ENCODE measurements around the gene C1orf105.
A peak's percentile ranks its signal among the peaks of the same experiment; 100 is the strongest.
"Not testable (repeated sequence)": the region's sequence is repeated elsewhere in the genome, so short reads cannot be mapped to it uniquely, and the experiment has no call there.

The C1orf105 gene

DNA sequence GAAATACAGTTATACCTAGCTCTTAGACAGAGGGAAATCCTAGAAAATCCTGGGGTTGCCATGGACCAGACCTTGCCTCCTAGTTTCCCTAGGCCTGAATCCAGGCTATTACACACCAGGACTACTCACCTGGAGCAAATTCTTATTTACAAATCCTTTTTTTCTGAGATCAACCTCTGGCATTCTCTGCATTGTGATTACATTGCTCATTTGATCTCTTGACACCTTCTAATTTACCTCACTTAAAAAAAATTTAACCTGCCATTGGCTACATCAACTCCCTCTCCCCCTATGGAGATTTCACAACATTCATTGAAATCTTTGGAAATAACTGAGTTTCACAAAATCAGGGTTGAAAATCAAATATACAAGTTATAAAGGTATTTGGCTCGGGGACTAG is 2.9 kb upstream of the C1orf105 start:
- H3K4me3 ChIP-seq: no peak overlapping the region
- no peaks in the 10 kb centered on the region for H3K27me3 ChIP-seq (ENCODE audit: low read depth)
- H3K9me3 ChIP-seq: no peaks in the 10 kb centered on the region
- no peaks in the 10 kb centered on the region for H3K4me1 ChIP-seq
- H3K36me3 ChIP-seq (replicated peaks): no peaks in the 10 kb centered on the region
- in situ Hi-C loops (cut with MboI; ENCODE audit: low sequenced_read_pairs): no loop called here
- DNase-seq (ENCODE audit: low spot score in 2 of 2): no peak

DNA sequence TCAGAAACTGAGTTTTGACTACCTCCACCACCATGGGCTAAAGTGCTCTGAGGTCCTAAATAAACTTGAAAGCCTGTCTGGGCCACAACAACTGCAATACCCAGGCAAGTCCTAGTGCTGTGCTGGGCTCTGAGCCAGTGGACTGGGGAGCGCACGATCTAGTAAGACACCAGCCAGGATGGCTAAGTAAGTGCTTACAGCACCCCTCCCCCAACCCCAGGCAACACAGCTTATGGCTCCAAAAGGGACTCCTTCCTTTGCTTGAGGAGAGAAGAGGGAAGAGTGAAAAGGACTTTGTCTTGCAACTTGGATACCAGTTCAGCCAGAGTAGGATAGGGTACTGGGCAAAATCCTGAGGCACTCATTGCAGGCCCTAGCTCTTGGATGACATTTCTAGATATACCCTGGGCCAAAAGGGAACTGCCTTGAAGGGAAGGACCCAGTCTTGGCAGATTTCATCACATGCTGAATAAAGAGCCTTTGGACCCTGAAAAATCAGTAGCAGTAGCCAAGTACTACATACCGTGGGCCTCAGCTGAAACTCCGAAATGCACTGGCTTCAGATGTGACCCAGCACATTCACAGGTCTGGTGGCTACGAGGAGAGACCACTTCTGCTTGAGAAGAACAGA is 1.6 kb downstream of the C1orf105 start:
- in situ Hi-C loops (cut with MboI; ENCODE audit: low sequenced_read_pairs): no loop called here
- H3K36me3 ChIP-seq (replicated peaks): no peaks in the 10 kb centered on the region
- no peak for DNase-seq (ENCODE audit: low spot score in 2 of 2)
- no peaks in the 10 kb centered on the region for H3K4me1 ChIP-seq
- H3K9me3 ChIP-seq: no peaks in the 10 kb centered on the region
- no peak overlapping the region for H3K4me3 ChIP-seq
- H3K27me3 ChIP-seq (ENCODE audit: low read depth): no peaks in the 10 kb centered on the region

GRCh38 chr1:172423336-172423735 is 2.9 kb downstream of the C1orf105 start:
- no peak for DNase-seq (ENCODE audit: low spot score in 2 of 2)
- no peaks in the 10 kb centered on the region for H3K4me1 ChIP-seq
- in situ Hi-C loops (cut with MboI; ENCODE audit: low sequenced_read_pairs): no loop called here

GRCh38 chr1:172425339-172425738 is 4.9 kb downstream of the C1orf105 start:
- DNase-seq (ENCODE audit: low spot score in 2 of 2): no peak
- in situ Hi-C loops (cut with MboI; ENCODE audit: low sequenced_read_pairs): no loop called here
- Histone ChIP-seq H3K27me3 (ENCODE audit: low read depth) (no peaks in the 10 kb centered on the region), H3K4me1 (no peaks in the 10 kb centered on the region), H3K9me3 (no peaks in the 10 kb centered on the region), H3K36me3 (replicated peaks) (no peaks in the 10 kb centered on the region), H3K4me3 (no peak overlapping the region)

More at GRCh38 chr1:172423336-172423735, 2.9 kb downstream of the C1orf105 start:
- H3K36me3 ChIP-seq (replicated peaks): no peaks in the 10 kb centered on the region
- H3K27me3 ChIP-seq (ENCODE audit: low read depth): no peaks in the 10 kb centered on the region
- H3K4me3 ChIP-seq: no peak overlapping the region
- H3K9me3 ChIP-seq: no peaks in the 10 kb centered on the region

DNA sequence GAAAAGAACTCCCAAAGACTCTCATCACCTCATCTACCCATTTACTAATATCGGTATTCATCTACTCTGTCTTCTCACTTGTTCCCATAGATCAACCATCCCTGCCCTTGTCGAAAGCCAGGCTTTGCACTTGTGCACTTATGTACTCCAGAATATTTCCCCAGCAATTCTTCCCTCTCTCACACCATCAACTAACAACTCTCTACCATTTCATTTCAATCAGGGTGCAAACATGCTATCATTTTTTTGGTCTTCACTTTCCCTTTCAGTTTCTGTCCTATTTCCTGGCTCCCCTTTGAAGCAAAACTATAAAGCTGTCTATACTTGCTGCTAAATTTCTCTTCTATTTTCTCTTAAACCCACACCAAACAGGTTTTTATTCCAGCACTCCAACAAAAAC is 6.7 kb downstream of the C1orf105 start:
- Histone ChIP-seq H3K27me3 (ENCODE audit: low read depth) (no peaks in the 10 kb centered on the region), H3K9me3 (no peaks in the 10 kb centered on the region), H3K4me3 (no peak overlapping the region), H3K4me1 (no peaks in the 10 kb centered on the region), H3K36me3 (replicated peaks) (no peaks in the 10 kb centered on the region)
- in situ Hi-C loops (cut with MboI; ENCODE audit: low sequenced_read_pairs): no loop called here
- no peak for DNase-seq (ENCODE audit: low spot score in 2 of 2)

- in situ Hi-C loops (cut with MboI; ENCODE audit: low sequenced_read_pairs): no loop called here
- no peaks in the 10 kb centered on the region for H3K27me3 ChIP-seq (ENCODE audit: low read depth)
- no peaks in the 10 kb centered on the region for H3K36me3 ChIP-seq (replicated peaks)
- H3K4me3 ChIP-seq: no peak overlapping the region
- H3K9me3 ChIP-seq: no peaks in the 10 kb centered on the region
- peak; percentile 52 to 62 for DNase-seq (ENCODE audit: low spot score in 2 of 2)
- H3K4me1 ChIP-seq: no peaks in the 10 kb centered on the region
These were observed 9.0 kb downstream of the C1orf105 start for GRCh38 chr1:172429331-172430127.

- Histone ChIP-seq H3K4me1 (no peaks in the 10 kb centered on the region), H3K4me3 (no peak overlapping the region), H3K27me3 (ENCODE audit: low read depth) (no peaks in the 10 kb centered on the region), H3K36me3 (replicated peaks) (no peaks in the 10 kb centered on the region), H3K9me3 (no peaks in the 10 kb centered on the region)
- no peak for DNase-seq (ENCODE audit: low spot score in 2 of 2)
- in situ Hi-C loops (cut with MboI; ENCODE audit: low sequenced_read_pairs): no loop called here
These were observed 9.6 kb downstream of the C1orf105 start for GRCh38 chr1:172430128-172430454.

- Histone ChIP-seq H3K4me3 (no peak overlapping the region), H3K27me3 (ENCODE audit: low read depth) (no peaks in the 10 kb centered on the region), H3K4me1 (no peaks in the 10 kb centered on the region), H3K9me3 (no peaks in the 10 kb centered on the region), H3K36me3 (replicated peaks) (no peaks in the 10 kb centered on the region)
- no peak for DNase-seq (ENCODE audit: low spot score in 2 of 2)
- in situ Hi-C loops (cut with MboI; ENCODE audit: low sequenced_read_pairs): no loop called here
These were observed 10.7 kb downstream of the C1orf105 start for GRCh38 chr1:172431204-172431603.

DNA sequence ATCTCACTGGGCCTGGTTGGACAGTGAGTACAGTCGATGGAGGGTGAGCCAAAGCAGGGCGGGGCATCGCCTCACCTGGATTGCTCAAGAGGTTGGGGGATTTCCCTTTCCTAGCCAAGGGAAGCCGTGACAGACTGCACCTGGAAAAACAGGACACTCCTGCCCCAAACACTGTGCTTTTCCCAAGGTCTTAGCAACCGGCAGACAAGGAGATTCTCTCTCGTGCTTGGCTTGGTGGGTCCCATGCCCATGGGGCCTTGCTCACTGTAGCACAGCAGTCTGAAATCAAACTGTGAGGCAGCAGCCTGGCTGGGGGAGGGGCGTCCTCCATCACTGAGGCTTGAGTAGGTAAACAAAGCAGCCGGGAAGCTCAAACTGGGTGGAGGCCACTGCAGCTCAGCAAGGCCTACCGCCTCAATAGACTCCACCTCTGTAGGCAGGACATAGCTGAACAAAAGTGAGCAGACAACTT is 11.3 kb downstream of the C1orf105 start:
- Histone ChIP-seq H3K27me3 (ENCODE audit: low read depth) (no peaks in the 10 kb centered on the region), H3K9me3 (0 out of 2 replicates have a peak, but pooled peaks cover 3% of the 10 kb centered on the region), H3K4me1 (no peaks in the 10 kb centered on the region), H3K4me3 (no peak overlapping the region), H3K36me3 (replicated peaks) (no peaks in the 10 kb centered on the region)
- DNase-seq (ENCODE audit: low spot score in 2 of 2): no peak
- in situ Hi-C loops (cut with MboI; ENCODE audit: low sequenced_read_pairs): no loop called here

- H3K4me1 ChIP-seq; DNase-seq (ENCODE audit: low spot score in 2 of 2); H3K36me3 ChIP-seq (replicated peaks); H3K9me3 ChIP-seq; in situ Hi-C loops (cut with MboI; ENCODE audit: low sequenced_read_pairs); H3K27me3 ChIP-seq (ENCODE audit: low read depth); H3K4me3 ChIP-seq: not testable (repeated sequence)
These were observed 16.7 kb downstream of the C1orf105 start for GRCh38 chr1:172437183-172437582.

DNA sequence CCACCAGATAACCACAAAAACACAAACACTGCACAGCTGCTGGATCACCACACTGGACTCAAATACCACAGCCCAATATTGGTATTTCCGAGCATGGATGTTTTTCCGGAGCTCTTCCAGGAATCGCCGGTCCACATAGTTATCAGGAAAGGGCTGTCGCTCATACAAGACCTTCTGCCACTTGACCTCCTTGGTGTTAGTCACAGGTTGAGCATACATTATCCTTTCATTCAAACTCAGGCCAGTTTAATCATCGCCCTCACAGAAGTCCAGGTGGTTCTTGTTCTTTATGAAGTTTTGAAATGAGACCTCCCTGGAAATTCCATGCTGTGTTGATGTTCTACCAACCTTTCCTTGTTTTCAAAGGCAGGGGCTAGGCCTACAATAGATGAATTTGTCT is 21.9 kb downstream of the C1orf105 start:
- Histone ChIP-seq H3K4me1 (peaks cover 4% of the 10 kb centered on the region), H3K4me3 (no peak overlapping the region), H3K36me3 (replicated peaks) (peaks cover 5% of the 10 kb centered on the region; the same call in 1 of the 2 replicates), H3K27me3 (ENCODE audit: low read depth) (no peaks in the 10 kb centered on the region), H3K9me3 (no peaks in the 10 kb centered on the region)
- in situ Hi-C loops (cut with MboI; ENCODE audit: low sequenced_read_pairs): no loop called here
- DNase-seq (ENCODE audit: low spot score in 2 of 2): no peak

- in situ Hi-C loops (cut with MboI; ENCODE audit: low sequenced_read_pairs): no loop called here
- no peak for DNase-seq (ENCODE audit: low spot score in 2 of 2)
- Histone ChIP-seq H3K9me3 (no peaks in the 10 kb centered on the region), H3K27me3 (ENCODE audit: low read depth) (no peaks in the 10 kb centered on the region), H3K36me3 (replicated peaks) (peaks cover 5% of the 10 kb centered on the region; the same call in 1 of the 2 replicates), H3K4me3 (peak overlapping the region; percentile 77), H3K4me1 (peaks cover 4% of the 10 kb centered on the region)
These were observed 22.5 kb downstream of the C1orf105 start for GRCh38 chr1:172442843-172443565.

GRCh38 chr1:172443666-172444453 is 23.4 kb downstream of the C1orf105 start, which contains the start of gene PIGC:
Gene PIGC, minus strand, starts transcription at chr1:172444069. Its CDS starts 1,447 bp downstream, at chr1:172442622.
- DNase-seq (ENCODE audit: low spot score in 2 of 2): peak; percentile 87 to 95
- no peaks in the 10 kb centered on the region for H3K27me3 ChIP-seq (ENCODE audit: low read depth)
- in situ Hi-C loops (cut with MboI; ENCODE audit: low sequenced_read_pairs): no loop called here
- peaks cover 4% of the 10 kb centered on the region for H3K4me1 ChIP-seq
- H3K36me3 ChIP-seq (replicated peaks): peaks cover 5% of the 10 kb centered on the region; the same call in 1 of the 2 replicates
- H3K9me3 ChIP-seq: no peaks in the 10 kb centered on the region
- H3K4me3 ChIP-seq: peak within 1 kb of the TSS; percentile 77

Data from HAP-1 (cell line).